Measurements from ENCODE around the gene HLA-DQB2. TPM values are rescaled to one million over a fixed set of nuclear protein-coding genes. Genes with fewer than 3 reads are reported as not detected.
A peak's percentile ranks its signal among the peaks of the same experiment; 100 is the strongest.

HLA-DQB2 gene
- total and polyA plus RNA-seq, 10 of the 15 experiments (the other 5 are each of a cell fraction or from before 2014, with no cell fraction given) = 0.28 to 27.1 (median 8.0) TPM

- Histone ChIP-seq H3K4me3 (no peak overlapping the region), H3K27ac (ENCODE audit: control insufficient read depth, insufficient read depth) (no peak overlapping the region), H3K79me2 (ENCODE audit: control insufficient read depth, insufficient read depth, low read length) (no peaks in the 10 kb centered on the region), H3K4me2 (ENCODE audit: control insufficient read depth, insufficient read depth) (no peak overlapping the region), H3K9ac (ENCODE audit: control insufficient read depth, insufficient read depth, low read length) (no peak overlapping the region), H3K9me3 (replicated peaks; ENCODE audit: control insufficient read depth, insufficient read depth, low read length) (no peaks in the 10 kb centered on the region; the same call in 2 of the 3 replicates), H2AFZ (ENCODE audit: control insufficient read depth, low read depth, low read length) (no peak overlapping the region), H3K36me3 (ENCODE audit: control insufficient read depth in 2 of 2, insufficient read depth in 2 of 2, low read length in 1 of 2) (no peaks in the 10 kb centered on the region), H3K27me3 (replicated peaks in 1 of 2; ENCODE audit: control insufficient read depth in 2 of 2, insufficient read depth in 2 of 2, low read length in 1 of 2) (no peaks in the 10 kb centered on the region; a peak in 1 of 4 replicates), H4K20me1 (ENCODE audit: control insufficient read depth, insufficient read depth) (no peaks in the 10 kb centered on the region), H3K4me1 (ENCODE audit: control insufficient read depth, insufficient read depth, low read length) (no peaks in the 10 kb centered on the region)
- DNase-seq (ENCODE audit: low read depth, low spot score) (peak; percentile 27), ATAC-seq (peak; percentile 94), FAIRE-seq (peak; percentile 89)
- CTCF ChIA-PET = interaction anchor here (0.6 to 9.6 kb wide), 59 partner anchors 8 to 667 kb away, joined by 3 to 200 read pairs (median 4); partner anchors contain the start of genes BTNL2, HLA-DQB2 and TAP2
- in situ Hi-C loops (cut with MboI) = no loop called here
- RAD21 ChIA-PET (ENCODE audit: unreplicated experiment) = interaction anchor here (0.7 to 4.1 kb wide), 38 partner anchors 9 to 541 kb away, joined by 3 to 60 read pairs (median 4); partner anchors contain the start of genes TAP1 and TAP2
- intact Hi-C loops (cut with micrococcal nuclease; ENCODE audit: unreplicated experiment) = loop anchor here (2.0 to 10.0 kb wide), 4 partner anchors 85 to 671 kb away; no protein-coding TSS in a partner anchor
- 47% methylated on average over 5 of the region's 5 CpGs for WGBS (ENCODE audit: insufficient coverage, insufficient replicate concordance, low lambda C conversion rate, missing lambda C conversion rate)
- BruUV-seq (replicated peaks) = no TSS peak
- POLR2A ChIA-PET = interaction anchor here (0.9 to 1.7 kb wide), 3 partner anchors 53 to 541 kb away, joined by 3 to 5 read pairs (median 4); partner anchors contain the start of gene TAP2
- SMC1A ChIA-PET (ENCODE audit: uncharacterized antibody, unreplicated experiment) = interaction anchor here (0.7 to 4.8 kb wide), 37 partner anchors 8 to 723 kb away, joined by 3 to 99 read pairs (median 5); partner anchors contain the start of genes BTNL2 and HLA-DQB2
- TF ChIP-seq ZZZ3 (IDR thresholded peaks at IDR 0.05; ENCODE audit: control insufficient read depth, insufficient read length, low read depth) (no peak), FOXM1 (IDR thresholded peaks at IDR 0.05; ENCODE audit: low read depth, low read length) (no peak), MYC (IDR thresholded peaks at IDR 0.05; ENCODE audit: insufficient read depth, insufficient read length, insufficient replicate concordance, low read length, severe bottlenecking) (no peak), CTCF (IDR thresholded peaks at IDR 0.05 in 2 of 3, conservative IDR thresholded peaks at IDR 0.05 in 1 of 3; ENCODE audit: control insufficient read depth in 2 of 3, extremely low read depth in 1 of 3, insufficient read depth in 1 of 3, low read depth in 3 of 3, low read length in 3 of 3) (peak; percentile 64 to 78 (median 69)), POLR2A (IDR thresholded peaks at IDR 0.05; ENCODE audit: low read depth, low read length) (no peak), PRDM15 (CRISPR knock-in tag; IDR thresholded peaks at IDR 0.05) (no peak), HDGF (IDR thresholded peaks at IDR 0.05) (no peak), GATAD2B (conservative IDR thresholded peaks at IDR 0.05; ENCODE audit: low read depth) (no peak), ETV6 (conservative IDR thresholded peaks at IDR 0.05 in 1 of 2, IDR thresholded peaks at IDR 0.05 in 1 of 2; ENCODE audit: borderline replicate concordance in 1 of 2, low read depth in 1 of 2) (no peak), POLR2AphosphoS5 (IDR thresholded peaks at IDR 0.05; ENCODE audit: low read length) (no peak), ZBTB40 (IDR thresholded peaks at IDR 0.05; ENCODE audit: borderline replicate concordance) (no peak), KDM1A (IDR thresholded peaks at IDR 0.05; ENCODE audit: borderline replicate concordance) (no peak)
Observed at GRCh38 chr6:32785781-32786533, 22.6 kb upstream of the HLA-DQB2 start.

Measured in GM12878 (cell line).